GM13977 (cell line): ENCODE results near the gene MAK.
"Not testable (repeated sequence)": the region's sequence is repeated elsewhere in the genome, so short reads cannot be mapped to it uniquely, and the experiment has no call there.

Experiments
- DNase-seq: peaks from one replicate; pipeline ENCODE4 v3.0.0; 2012; ENCODE audit warnings: low spot score
- CTCF ChIP-seq: IDR thresholded peaks from 2 replicates; pipeline ENCODE4 v1.5.1; 2012; ENCODE audit warnings: mild to moderate bottlenecking, control low read depth; ENCODE audit not compliant: insufficient read depth; ENCODE audit errors: extremely low read depth, missing control alignments
- in situ Hi-C: fragments of 300-500 bp; cut with MboI; formaldehyde crosslinking; loops from one replicate; pipeline ENCODE4 v1.12.0; 2022; ENCODE audit warnings: low sequenced_read_pairs, low pct_unique_long_range_greater_than_20kb, mixed read lengths, inconsistent platforms; ENCODE audit not compliant: unreplicated experiment

Gene MAK

GRCh38 chr6:10834823-10835222 is 3.5 kb downstream of the MAK start:
- in situ Hi-C loops = no loop called here
- no peak for TF ChIP-seq CTCF
- no peak for DNase-seq

- no peak for DNase-seq
- in situ Hi-C loops = no loop called here
- TF ChIP-seq CTCF = no peak
Measured at GRCh38 chr6:10831609-10832008, 6.7 kb downstream of the MAK start.

DNA sequence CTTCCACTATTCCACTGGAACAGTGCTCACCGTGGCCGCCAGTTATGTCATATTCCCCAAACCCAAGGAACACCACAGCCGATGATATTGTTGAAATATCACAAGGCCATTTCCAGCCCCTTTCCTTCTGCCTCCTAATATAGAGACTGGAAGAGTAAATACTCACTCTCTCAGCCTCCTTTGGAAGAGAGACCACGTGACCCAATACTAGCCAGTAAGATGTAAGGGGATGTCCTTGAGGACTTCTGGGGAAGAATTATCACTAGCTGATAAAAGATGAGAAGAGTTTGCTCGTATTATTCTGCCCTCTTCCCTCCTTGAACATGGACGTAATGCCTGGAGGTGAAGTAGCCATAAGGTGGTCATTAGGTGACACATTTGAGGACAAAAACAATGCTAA is 13.5 kb downstream of the MAK start:
- DNase-seq = no peak
- no peak for TF ChIP-seq CTCF
- in situ Hi-C loops = no loop called here

GRCh38 chr6:10824297-10824696 is 14.0 kb downstream of the MAK start:
- no peak for DNase-seq
- TF ChIP-seq CTCF = no peak
- in situ Hi-C loops = no loop called here

GRCh38 chr6:10814176-10814575 is 24.2 kb downstream of the MAK start:
- in situ Hi-C loops, DNase-seq: not testable (repeated sequence)

DNA sequence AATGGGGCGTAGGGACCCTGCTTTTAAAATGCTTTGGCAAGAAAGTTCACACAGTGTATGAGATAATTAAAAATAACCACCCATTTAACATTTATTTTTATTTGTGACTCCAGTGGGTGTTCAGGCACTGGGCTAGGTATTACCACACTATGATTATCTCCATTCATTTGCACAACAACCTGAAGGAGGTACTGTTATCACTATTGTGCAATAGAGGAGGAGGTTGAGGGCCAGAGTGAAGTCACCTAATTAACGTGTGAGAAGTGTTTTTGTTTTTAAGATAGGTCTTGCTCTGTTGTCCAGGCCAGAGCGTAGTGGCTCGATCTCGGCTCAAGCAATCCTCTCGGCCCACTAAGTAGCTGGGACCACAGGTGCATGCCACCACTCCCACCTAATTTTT is 29.2 kb downstream of the MAK start:
- no peak for TF ChIP-seq CTCF
- no peak for DNase-seq
- in situ Hi-C loops = no loop called here

DNA sequence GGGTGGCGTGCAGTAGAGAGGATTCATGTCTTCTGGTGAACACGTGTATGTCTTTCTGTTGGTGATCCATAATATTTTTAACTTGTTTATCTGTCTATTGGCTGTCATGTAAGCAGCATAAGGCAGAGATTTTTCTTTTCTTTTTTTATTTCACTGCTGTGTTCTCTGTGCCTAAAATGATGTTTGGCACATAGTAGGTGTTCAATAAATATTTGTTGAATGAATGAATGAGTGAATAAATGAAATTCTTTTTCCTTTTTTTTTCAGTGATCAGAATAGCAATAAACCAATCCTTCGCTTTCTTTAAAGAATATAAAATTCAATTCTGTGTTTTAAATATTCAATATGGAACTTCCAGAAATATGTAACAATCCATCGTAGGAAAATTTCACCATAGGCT is 30.0 kb downstream of the MAK start:
- TF ChIP-seq CTCF = no peak
- in situ Hi-C loops = no loop called here
- no peak for DNase-seq
